CD4-positive, alpha-beta T cell (primary cell): Measurements from ENCODE around the gene SF3B2. TPM values are rescaled to one million over a fixed set of nuclear protein-coding genes. Genes with fewer than 3 reads are reported as not detected.
A peak's percentile ranks its signal among the peaks of the same experiment; 100 is the strongest.

ENCODE experiments used
- ATAC-seq: fragments of 200-7000 bp; cut with Tn5 transposase; one replicate; pipeline ENCODE4 v1.10.0; 2022; ENCODE audit warnings: mild to moderate bottlenecking; ENCODE audit not compliant: poor library complexity
- CTCF ChIA-PET: fragments of 350-600 bp; sonication (Branson Sonifier 250); formaldehyde crosslinking; loops from one replicate; lab custom pipeline; 2021; ENCODE audit warnings: antibody characterized with exemption, inconsistent platforms; lab: Charles Lee
- POLR2A ChIA-PET: fragments of 350-600 bp; sonication (Branson Sonifier 250); formaldehyde crosslinking; loops from one replicate; lab custom pipeline; 2021; ENCODE audit warnings: antibody characterized with exemption, inconsistent platforms; lab: Charles Lee
- DNase-seq, 14 experiments: peaks; one replicate each; pipeline ENCODE4 v3.0.0-alpha.2; 2013 to 2020; ENCODE audit warnings: mixed read lengths in 2 of 14
- H3K27ac ChIP-seq, 2 donors: one replicate each; pipeline versions ENCODE4 v1.5.1 to v1.7.0; 2013; ENCODE audit warnings: low read length in 2 of 2, low read depth in 1 of 2, mild to moderate bottlenecking in 1 of 2
- H3K27me3 ChIP-seq, 2 experiments: 1 replicate in 1 of 2; 2 replicates in 1 of 2; pipeline versions ENCODE4 v1.6.1 to v1.7.0; 2013; ENCODE audit warnings: low read length in 2 of 2, control low read depth in 1 of 2, mild to moderate bottlenecking in 1 of 2, moderate library complexity in 1 of 2; ENCODE audit not compliant: insufficient read depth in 2 of 2, control insufficient read depth in 1 of 2
- H3K36me3 ChIP-seq: one replicate; pipeline ENCODE4 v1.6.1; 2013; ENCODE audit warnings: low read length, control low read depth; ENCODE audit not compliant: insufficient read depth
- H3K4me1 ChIP-seq: one replicate; pipeline ENCODE4 v1.6.1; 2013; ENCODE audit warnings: low read length, control low read depth; ENCODE audit not compliant: insufficient read depth
- H3K4me3 ChIP-seq: one replicate; pipeline ENCODE4 v1.5.1; 2013; ENCODE audit warnings: mild to moderate bottlenecking, low read length, moderate library complexity
- H3K9me3 ChIP-seq, 2 experiments: 1 replicate in 1 of 2; 2 replicates in 1 of 2; pipeline versions ENCODE4 v1.6.1 to v1.7.0; 2013; ENCODE audit warnings: low read length in 2 of 2, mild to moderate bottlenecking in 2 of 2, control low read depth in 1 of 2, moderate library complexity in 1 of 2; ENCODE audit not compliant: control insufficient read depth in 1 of 2, insufficient read depth in 1 of 2
- H3K27ac Mint-ChIP-seq: one replicate; pipeline ENCODE4 v1.8.0; 2020; ENCODE audit warnings: mixed read lengths
- H3K27me3 Mint-ChIP-seq: one replicate; pipeline ENCODE4 v1.8.0; 2021; ENCODE audit warnings: mixed read lengths
- H3K36me3 Mint-ChIP-seq: one replicate; pipeline ENCODE4 v1.8.0; 2021; ENCODE audit warnings: low read depth, mixed read lengths
- H3K4me1 Mint-ChIP-seq: one replicate; pipeline ENCODE4 v1.8.0; 2021; ENCODE audit warnings: low read depth, mixed read lengths
- H3K4me3 Mint-ChIP-seq: one replicate; pipeline ENCODE4 v1.8.0; 2020; ENCODE audit warnings: mild to moderate bottlenecking, mixed read lengths
- H3K9me3 Mint-ChIP-seq: one replicate; pipeline ENCODE4 v1.8.0; 2020; ENCODE audit warnings: mixed read lengths
- intact Hi-C, 2 experiments: fragments of 100-400 bp; cut with DNase I in 1 of 2; cut with micrococcal nuclease in 1 of 2; formaldehyde crosslinking; loops; one replicate each; pipeline versions ENCODE4 v1.15.1 to v1.9.0; 2023 to 2025; cut with DNase I, micrococcal nuclease
- total RNA-seq, 174 experiments: library from RNA in 2 of 174; stranded (reverse) in 2 of 174; gene quantifications; one replicate each; pipeline ENCODE4 v1.2.3 and lab custom pipeline; 2021 to 2026
- TF ChIP-seq, protein P1 (sequence below): fragments of 200-600 bp; IDR thresholded peaks from one replicate; pipeline ENCODE4 v1.8.0; 2022; ENCODE audit warnings: antibody characterized with exemption, mild to moderate bottlenecking

Gene SF3B2
- total RNA-seq, 2 experiments from 2014 or later: 182 to 196 TPM

DNA sequence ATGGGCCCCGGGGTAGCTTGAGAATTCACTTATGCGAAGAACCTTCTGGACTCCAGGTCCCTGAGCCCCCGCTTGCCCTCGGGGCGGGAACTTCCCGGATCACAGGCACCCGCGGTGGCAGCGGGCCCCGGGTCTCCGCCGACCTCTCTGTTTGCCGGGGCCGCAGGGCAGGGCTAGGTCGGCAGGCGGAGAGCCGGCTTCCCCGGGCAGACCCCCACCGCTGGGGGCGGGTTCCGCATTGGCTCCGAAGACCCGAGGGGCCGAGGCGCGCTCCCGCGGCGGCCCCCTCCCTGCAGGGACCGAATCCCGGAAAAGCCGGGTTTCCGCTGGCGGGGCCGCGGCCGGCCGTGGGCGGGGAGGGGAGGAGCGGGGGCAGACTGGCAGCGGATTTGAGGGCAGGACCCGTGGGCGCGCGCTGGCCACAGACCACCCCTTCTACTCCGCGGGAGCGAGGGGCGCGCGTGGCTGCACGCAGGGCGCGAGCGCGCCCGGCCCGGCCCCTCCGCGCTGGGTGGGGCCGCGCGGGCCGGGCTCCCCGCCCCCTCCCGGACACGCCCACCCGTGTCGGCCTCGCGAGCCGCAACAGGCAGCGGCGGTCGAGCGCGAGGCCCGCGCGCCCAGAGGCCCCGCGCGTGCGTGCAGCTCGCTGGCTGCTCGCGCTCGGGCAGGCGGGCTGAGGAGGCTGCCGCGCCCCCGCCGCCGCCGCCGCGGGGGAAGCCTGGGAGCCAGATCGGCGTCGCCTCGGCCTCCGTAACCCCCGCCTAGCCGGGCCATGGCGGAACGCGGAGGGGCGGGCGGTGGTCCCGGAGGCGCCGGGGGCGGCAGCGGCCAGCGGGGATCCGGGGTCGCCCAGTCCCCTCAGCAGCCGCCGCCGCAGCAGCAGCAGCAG, 17.8 kb downstream of the SF3B2 start, which contains the start of gene PACS1:
Gene PACS1, plus strand, starts transcription at position 558 of the 889 bp plus-strand sequence. Its CDS starts 215 bp downstream, at position 773.
- peak within 1 kb of the TSS; percentile 96 for H3K4me3 Mint-ChIP-seq
- H3K36me3 ChIP-seq: peaks cover 58% of the 10 kb centered on the region
- no peaks in the 10 kb centered on the region for H3K27me3 Mint-ChIP-seq
- peaks cover 0 to 2% of the 10 kb centered on the region in 2 experiments for H3K9me3 ChIP-seq
- intact Hi-C loops: loop anchor here (1.0 to 5.0 kb wide), 8 partner anchors 17 to 64 kb away; partner anchors contain the start of gene SF3B2 (in 2 of the 2)
- H3K9me3 Mint-ChIP-seq: no peaks in the 10 kb centered on the region
- H3K4me1 ChIP-seq: peaks cover 41% of the 10 kb centered on the region
- H3K4me3 ChIP-seq: peak within 1 kb of the TSS; percentile 87
- no peaks in the 10 kb centered on the region for H3K27me3 ChIP-seq
- ChIA-PET POLR2A (interaction anchor here (0.6 to 7.0 kb wide), 18 partner anchors 11 to 573 kb away, joined by 3 to 135 read pairs (median 5); partner anchors contain the start of gene SF3B2), CTCF (interaction anchor here (0.6 to 4.0 kb wide), 15 partner anchors 9 to 163 kb away, joined by 3 to 29 read pairs (median 7); no protein-coding TSS in a partner anchor)
- ATAC-seq (peak; percentile 67), DNase-seq (peak; percentile 54 to 92 (median 73))
- TF ChIP-seq, protein P1, sequence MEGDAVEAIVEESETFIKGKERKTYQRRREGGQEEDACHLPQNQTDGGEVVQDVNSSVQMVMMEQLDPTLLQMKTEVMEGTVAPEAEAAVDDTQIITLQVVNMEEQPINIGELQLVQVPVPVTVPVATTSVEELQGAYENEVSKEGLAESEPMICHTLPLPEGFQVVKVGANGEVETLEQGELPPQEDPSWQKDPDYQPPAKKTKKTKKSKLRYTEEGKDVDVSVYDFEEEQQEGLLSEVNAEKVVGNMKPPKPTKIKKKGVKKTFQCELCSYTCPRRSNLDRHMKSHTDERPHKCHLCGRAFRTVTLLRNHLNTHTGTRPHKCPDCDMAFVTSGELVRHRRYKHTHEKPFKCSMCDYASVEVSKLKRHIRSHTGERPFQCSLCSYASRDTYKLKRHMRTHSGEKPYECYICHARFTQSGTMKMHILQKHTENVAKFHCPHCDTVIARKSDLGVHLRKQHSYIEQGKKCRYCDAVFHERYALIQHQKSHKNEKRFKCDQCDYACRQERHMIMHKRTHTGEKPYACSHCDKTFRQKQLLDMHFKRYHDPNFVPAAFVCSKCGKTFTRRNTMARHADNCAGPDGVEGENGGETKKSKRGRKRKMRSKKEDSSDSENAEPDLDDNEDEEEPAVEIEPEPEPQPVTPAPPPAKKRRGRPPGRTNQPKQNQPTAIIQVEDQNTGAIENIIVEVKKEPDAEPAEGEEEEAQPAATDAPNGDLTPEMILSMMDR: no peak
- peak within 1 kb of the TSS; percentile 94 for H3K27ac Mint-ChIP-seq
- H3K27ac ChIP-seq: peak within 1 kb of the TSS; percentile 81 to 85
- peaks cover 73% of the 10 kb centered on the region for H3K4me1 Mint-ChIP-seq
- H3K36me3 Mint-ChIP-seq: peaks cover 86% of the 10 kb centered on the region

DNA sequence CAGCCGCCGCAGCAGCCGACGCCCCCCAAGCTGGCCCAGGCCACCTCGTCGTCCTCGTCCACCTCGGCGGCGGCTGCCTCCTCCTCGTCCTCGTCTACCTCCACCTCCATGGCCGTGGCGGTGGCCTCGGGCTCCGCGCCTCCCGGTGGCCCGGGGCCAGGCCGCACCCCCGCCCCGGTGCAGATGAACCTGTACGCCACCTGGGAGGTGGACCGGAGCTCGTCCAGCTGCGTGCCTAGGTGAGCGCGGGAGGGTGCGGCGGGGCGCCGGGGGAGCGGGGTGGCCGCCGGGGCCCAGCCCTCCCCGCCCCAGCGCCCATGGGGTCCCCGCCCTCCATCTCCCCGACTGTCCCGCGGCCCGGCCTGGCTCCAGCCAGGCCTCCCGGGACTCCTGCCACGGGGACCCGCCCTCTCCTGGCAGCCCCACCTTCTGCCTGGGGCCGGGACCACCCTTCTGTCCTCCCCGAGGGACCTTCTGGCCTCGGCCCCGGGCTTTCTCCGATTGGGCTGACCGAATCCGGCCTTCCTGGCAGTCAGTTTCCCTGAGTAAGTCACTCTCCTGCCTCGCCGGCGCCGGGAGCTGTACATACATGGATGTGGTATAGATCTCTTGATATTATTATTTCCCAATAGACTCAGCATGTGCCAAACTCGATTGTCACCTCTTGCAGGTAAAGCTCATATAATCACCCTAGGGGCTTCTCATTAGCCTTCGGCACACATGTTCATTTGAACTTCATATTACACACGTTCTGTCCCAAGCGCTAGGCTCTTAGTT, 18.6 kb downstream of the SF3B2 start:
- H3K4me3 Mint-ChIP-seq: peak overlapping the region; percentile 96
- CTCF ChIA-PET: interaction anchor here (0.6 to 4.0 kb wide), 10 partner anchors 9 to 1274 kb away, joined by 3 to 28 read pairs (median 4); partner anchors contain the start of gene SF3B2
- DNase-seq (peak in 6 of 14 experiments; percentile 17 to 66 (median 38)), ATAC-seq (peak; percentile 10)
- POLR2A ChIA-PET: interaction anchor here (0.5 to 7.0 kb wide), 15 partner anchors 10 to 574 kb away, joined by 3 to 135 read pairs (median 5); partner anchors contain the start of gene SF3B2
- peaks cover 85% of the 10 kb centered on the region for H3K36me3 Mint-ChIP-seq
- H3K9me3 Mint-ChIP-seq: no peaks in the 10 kb centered on the region
- no peaks in the 10 kb centered on the region for H3K9me3 ChIP-seq
- H3K27ac Mint-ChIP-seq: peak overlapping the region; percentile 88
- TF ChIP-seq, protein P1: no peak
- H3K27me3 Mint-ChIP-seq: no peaks in the 10 kb centered on the region
- peaks cover 44% of the 10 kb centered on the region for H3K4me1 ChIP-seq
- intact Hi-C loops: loop anchor here (1.0 to 5.0 kb wide), 4 partner anchors 11 to 47 kb away; partner anchors contain the start of gene SF3B2 (in 1 of the 2)
- H3K4me3 ChIP-seq: peak overlapping the region; percentile 87
- no peaks in the 10 kb centered on the region for H3K27me3 ChIP-seq
- H3K27ac ChIP-seq: peak overlapping the region; percentile 51 to 62
- peaks cover 59% of the 10 kb centered on the region for H3K36me3 ChIP-seq
- peaks cover 73% of the 10 kb centered on the region for H3K4me1 Mint-ChIP-seq
